OCI-LY3 (cell line): ENCODE measurements around the gene OR2G6.
"Not testable (repeated sequence)": the region's sequence is repeated elsewhere in the genome, so short reads cannot be mapped to it uniquely, and the experiment has no call there.

ENCODE experiments used
- EZH2phosphoT487 ChIP-seq: fragments of 200-600 bp; shearing (Covaris generic); IDR thresholded peaks from 2 replicates; pipeline ENCODE4 v1.6.1; 2018; ENCODE audit warnings: antibody characterized with exemption, mixed run types, low read depth
- TF ChIP-seq, protein P1 (sequence below): fragments of 200-600, 300-600 bp; sonication (generic); IDR thresholded peaks from 2 replicates; pipeline ENCODE4 v1.5.1; 2014; ENCODE audit warnings: antibody characterized with exemption, low read length, low read depth

DNA sequence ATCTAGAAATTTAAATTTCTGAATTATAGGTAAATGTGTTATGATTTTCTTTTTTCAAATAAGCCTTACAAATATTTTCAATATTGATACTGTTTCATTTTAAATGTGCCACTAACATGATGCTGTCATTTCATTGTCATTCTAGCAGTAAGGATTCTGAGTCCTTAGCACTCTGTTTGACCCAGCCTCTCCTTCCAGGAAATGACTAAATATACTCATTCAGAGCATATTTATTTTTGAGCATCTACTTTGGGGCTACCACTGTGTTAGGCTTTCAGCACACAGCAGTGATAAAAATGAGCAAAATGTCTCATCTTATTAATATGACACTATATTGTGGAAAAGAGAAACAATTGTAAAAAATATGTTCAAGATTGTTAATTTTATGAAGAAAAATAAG, 2.3 kb downstream of the OR2G6 start:
- TF ChIP-seq, protein P1, sequence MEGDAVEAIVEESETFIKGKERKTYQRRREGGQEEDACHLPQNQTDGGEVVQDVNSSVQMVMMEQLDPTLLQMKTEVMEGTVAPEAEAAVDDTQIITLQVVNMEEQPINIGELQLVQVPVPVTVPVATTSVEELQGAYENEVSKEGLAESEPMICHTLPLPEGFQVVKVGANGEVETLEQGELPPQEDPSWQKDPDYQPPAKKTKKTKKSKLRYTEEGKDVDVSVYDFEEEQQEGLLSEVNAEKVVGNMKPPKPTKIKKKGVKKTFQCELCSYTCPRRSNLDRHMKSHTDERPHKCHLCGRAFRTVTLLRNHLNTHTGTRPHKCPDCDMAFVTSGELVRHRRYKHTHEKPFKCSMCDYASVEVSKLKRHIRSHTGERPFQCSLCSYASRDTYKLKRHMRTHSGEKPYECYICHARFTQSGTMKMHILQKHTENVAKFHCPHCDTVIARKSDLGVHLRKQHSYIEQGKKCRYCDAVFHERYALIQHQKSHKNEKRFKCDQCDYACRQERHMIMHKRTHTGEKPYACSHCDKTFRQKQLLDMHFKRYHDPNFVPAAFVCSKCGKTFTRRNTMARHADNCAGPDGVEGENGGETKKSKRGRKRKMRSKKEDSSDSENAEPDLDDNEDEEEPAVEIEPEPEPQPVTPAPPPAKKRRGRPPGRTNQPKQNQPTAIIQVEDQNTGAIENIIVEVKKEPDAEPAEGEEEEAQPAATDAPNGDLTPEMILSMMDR: not testable (repeated sequence)
- TF ChIP-seq EZH2phosphoT487: not testable (repeated sequence)
